B cell (primary cell): ENCODE data around the gene GKAP1.

Experiments
- CTCF ChIP-seq: fragments of 200-600 bp; IDR thresholded peaks from one replicate; pipeline ENCODE4 v1.8.0; 2022; ENCODE audit warnings: antibody characterized with exemption, mild to moderate bottlenecking
- EZH2 ChIP-seq: IDR thresholded peaks from 2 replicates; pipeline ENCODE4 v1.6.1; 2012; ENCODE audit warnings: borderline replicate concordance, low read depth, mild to moderate bottlenecking, moderate library complexity, low read length; ENCODE audit not compliant: insufficient read depth, poor library complexity, severe bottlenecking

- TF ChIP-seq CTCF (no peak), EZH2 (no peak)
Observed at GRCh38 chr9:83772860-83773259, 44.7 kb downstream of the GKAP1 start.
